GM12865 (cell line): ENCODE measurements around the gene ATP8A2.

Experiments used
- DNase-seq: peaks from one replicate; pipeline ENCODE4 v3.0.0; 2010; ENCODE audit warnings: low read depth
- H3K4me3 ChIP-seq: 2 replicates; pipeline ENCODE4 v1.5.1; 2011; ENCODE audit warnings: mild to moderate bottlenecking, low read depth, low read length, control low read depth
- TF ChIP-seq, protein P1 (sequence below): IDR thresholded peaks from 2 replicates; pipeline ENCODE4 v1.5.1; 2011; ENCODE audit warnings: low read length, control low read depth, low read depth, inconsistent platforms; ENCODE audit not compliant: insufficient read depth; ENCODE audit errors: missing control alignments

The ATP8A2 gene

DNA sequence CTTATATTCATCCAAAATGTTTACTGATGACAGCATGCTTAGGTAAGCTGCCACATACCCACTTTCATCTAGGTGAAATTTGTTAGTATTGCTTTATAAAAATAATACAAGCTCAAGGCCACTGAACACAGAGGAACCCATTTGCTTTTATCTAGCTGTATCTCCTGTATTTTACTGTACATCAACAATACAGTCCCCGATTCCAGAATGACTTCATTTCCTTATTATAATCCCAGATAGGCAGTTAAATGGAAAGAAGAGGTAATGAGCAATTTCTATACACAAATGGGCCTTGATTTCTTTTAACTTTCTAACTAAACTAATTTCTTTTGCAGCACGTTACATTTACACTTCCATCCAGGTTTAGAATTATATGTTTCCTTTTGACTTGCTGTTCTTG lies 593.8 kb downstream of the ATP8A2 start:
- H3K4me3 ChIP-seq, result no peak overlapping the region
- DNase-seq, result no peak
- TF ChIP-seq, protein P1, sequence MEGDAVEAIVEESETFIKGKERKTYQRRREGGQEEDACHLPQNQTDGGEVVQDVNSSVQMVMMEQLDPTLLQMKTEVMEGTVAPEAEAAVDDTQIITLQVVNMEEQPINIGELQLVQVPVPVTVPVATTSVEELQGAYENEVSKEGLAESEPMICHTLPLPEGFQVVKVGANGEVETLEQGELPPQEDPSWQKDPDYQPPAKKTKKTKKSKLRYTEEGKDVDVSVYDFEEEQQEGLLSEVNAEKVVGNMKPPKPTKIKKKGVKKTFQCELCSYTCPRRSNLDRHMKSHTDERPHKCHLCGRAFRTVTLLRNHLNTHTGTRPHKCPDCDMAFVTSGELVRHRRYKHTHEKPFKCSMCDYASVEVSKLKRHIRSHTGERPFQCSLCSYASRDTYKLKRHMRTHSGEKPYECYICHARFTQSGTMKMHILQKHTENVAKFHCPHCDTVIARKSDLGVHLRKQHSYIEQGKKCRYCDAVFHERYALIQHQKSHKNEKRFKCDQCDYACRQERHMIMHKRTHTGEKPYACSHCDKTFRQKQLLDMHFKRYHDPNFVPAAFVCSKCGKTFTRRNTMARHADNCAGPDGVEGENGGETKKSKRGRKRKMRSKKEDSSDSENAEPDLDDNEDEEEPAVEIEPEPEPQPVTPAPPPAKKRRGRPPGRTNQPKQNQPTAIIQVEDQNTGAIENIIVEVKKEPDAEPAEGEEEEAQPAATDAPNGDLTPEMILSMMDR, result no peak

DNA sequence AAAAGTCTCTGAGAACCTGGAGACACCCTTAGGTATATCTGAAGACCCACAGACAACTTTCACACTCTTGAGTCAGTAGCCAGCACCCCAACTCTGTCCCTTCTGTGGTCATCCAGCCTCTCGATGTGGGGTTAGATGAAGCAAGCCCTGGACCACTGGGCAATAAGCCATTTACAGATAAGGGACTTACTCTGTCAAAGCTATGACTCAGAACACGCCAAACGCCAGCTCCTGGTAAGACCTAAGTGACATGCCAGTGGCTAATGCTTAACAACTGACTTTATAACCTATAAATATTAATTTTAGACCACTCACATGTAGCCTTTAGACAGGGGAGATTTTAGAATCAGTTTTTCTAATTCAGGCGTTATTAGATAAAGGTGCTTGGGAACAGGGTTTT lies 594.3 kb downstream of the ATP8A2 start:
- no peak for DNase-seq
- TF ChIP-seq, protein P1, result no peak

DNA sequence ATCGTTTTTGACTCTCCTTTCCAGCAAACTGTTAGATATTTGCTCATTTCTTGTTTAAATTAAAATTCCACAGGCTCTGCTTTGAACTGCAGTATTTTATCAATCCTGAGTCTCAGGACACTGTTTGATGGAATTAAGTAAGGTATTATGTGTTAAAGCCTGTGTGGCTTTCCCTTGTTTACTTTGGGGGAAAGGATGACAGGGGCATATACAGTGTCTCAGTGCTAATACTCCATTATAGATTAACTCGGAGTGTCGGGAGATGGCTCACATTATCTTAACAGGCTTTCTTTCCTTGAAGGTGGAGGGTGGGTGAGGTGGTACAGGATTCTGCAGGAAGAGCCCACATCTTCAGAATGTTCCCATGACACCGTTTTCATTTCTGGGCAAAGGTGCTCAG lies 595.4 kb downstream of the ATP8A2 start:
- DNase-seq, result no peak
- no peak overlapping the region for H3K4me3 ChIP-seq
- TF ChIP-seq, protein P1, result no peak

More for the DNA sequence above, 594.3 kb downstream of the ATP8A2 start:
- H3K4me3 ChIP-seq, result no peak overlapping the region

DNA sequence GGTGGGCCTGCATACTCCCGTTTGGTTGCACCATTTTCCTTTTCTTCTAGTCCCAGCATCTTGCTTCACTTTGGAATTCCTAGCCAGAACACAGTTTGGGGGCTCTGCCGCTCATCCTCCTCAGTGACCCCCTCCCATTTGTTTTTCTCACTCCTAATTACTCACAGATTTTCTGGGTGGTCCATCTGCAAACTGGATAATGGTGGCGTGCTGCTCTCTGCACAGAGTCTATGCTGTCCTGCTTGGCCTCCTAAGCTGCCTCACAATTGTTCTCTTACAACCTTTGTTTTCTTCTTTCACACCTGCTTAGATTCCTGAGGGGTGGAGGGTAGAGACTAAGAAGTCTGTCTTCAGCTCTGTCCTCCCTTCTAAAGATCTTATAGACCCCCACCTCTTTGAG lies 599.3 kb downstream of the ATP8A2 start:
- TF ChIP-seq, protein P1, result no peak
- DNase-seq, result no peak
- H3K4me3 ChIP-seq, result no peak overlapping the region

DNA sequence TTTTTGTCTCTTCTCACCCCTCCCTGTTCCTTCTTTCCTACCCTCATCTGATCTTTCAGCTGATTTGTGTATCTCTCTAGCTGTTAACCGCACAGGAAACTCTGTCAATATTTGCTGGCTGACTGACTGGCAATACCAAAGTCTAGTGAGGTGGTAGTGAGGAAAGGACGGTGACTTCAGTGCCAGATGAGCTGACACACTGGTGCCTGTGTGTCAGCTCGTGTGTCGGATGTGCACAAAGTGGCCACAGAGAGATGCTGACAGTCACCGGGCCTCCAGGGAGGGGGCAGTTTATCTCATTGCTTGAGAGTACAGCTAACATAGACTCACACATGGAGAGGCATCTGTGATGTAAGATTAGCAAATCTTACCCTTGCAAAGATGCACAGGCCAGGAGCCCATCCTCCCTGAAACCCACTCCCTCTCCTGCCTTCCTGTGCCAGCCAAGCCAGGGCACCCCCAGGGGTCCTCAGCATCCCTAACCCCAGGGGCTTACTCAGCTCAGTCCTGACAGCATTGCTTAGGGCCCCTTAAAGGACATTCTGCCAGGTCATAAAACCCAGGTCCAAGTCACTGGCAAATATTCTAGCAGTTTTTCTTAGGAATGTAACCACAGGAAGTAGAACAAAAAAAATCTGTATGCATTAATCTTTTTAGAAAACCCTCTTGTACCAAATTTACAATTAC lies 599.8 kb downstream of the ATP8A2 start:
- DNase-seq, result no peak
- TF ChIP-seq, protein P1, result no peak
- no peak overlapping the region for H3K4me3 ChIP-seq

DNA sequence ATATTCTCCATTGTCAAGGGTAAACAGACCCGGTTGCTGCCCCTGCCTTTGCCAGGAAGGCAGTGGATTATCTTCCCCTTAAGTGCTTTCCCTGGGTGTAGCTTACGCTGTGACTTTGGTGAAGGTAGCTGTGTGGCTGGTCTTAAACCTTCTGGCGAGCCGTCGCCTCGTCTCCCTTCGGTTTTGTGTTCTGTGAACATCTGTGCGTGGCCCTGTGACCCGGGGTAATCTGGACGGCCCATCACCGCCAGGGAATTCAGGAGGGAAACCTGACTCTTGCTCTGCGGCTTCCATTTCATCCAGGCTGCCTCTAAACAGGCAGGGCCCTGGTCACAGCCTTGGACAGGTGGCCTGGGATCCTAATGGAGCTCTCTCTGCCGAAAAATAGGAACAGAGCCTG lies 601.3 kb downstream of the ATP8A2 start:
- no peak for DNase-seq
- H3K4me3 ChIP-seq, result no peak overlapping the region
- TF ChIP-seq, protein P1, result no peak

DNA sequence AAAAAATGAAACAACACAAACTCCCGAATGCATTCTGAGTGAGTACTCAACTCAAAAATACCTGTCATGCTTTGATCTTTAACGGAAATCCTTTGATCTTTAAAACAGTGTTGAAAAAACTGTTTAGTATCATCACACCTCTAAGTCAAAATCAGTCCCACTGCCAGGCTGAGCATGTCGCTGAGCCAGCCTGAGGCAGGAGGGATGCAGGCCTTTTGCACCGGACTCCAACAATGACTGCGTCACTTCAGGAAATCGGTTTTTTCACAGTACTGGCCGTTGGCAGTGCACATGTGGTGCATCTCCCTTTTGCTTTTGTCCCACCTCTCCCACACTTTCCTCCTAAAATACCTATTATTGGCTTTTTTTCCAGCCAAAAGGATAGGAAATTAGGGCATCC lies 601.8 kb downstream of the ATP8A2 start:
- TF ChIP-seq, protein P1, result no peak
- DNase-seq, result no peak
- H3K4me3 ChIP-seq, result no peak overlapping the region
